SK-N-MC (cell line): Measurements from ENCODE around the gene TMSB4Y.

Experiments used
- DNase-seq: peaks from one replicate; pipeline ENCODE4 v3.0.0-alpha.2; 2011; ENCODE audit warnings: low read depth, low spot score
- H3K27ac ChIP-seq: fragments of 200-600 bp; sonication (generic); 2 replicates; pipeline ENCODE4 v1.5.1; 2016; ENCODE audit warnings: mixed run types
- H3K36me3 ChIP-seq: fragments of 200-600 bp; sonication (generic); 2 replicates; pipeline ENCODE4 v1.6.1; 2017; ENCODE audit warnings: antibody characterized with exemption, low read length, mixed read lengths; ENCODE audit not compliant: insufficient read depth
- H3K4me3 ChIP-seq: fragments of 200-600 bp; sonication (generic); 2 replicates; pipeline ENCODE4 v1.5.1; 2016
- H3K9ac ChIP-seq: fragments of 200-600 bp; sonication (generic); 2 replicates; pipeline ENCODE4 v1.8.0; 2017; ENCODE audit warnings: mixed run types, mixed read lengths; ENCODE audit not compliant: insufficient read length
- H3K9me3 ChIP-seq: fragments of 200-600 bp; sonication (generic); 2 replicates; pipeline ENCODE4 v1.6.1; 2017; ENCODE audit warnings: low read depth, mild to moderate bottlenecking, antibody characterized with exemption, low read length, moderate library complexity, mixed read lengths
- EZH2 ChIP-seq: fragments of 200-600 bp; sonication (generic); IDR thresholded peaks from one replicate; pipeline ENCODE4 v1.6.1; 2017; ENCODE audit warnings: antibody characterized with exemption
- FOXP2 ChIP-seq: optimal IDR thresholded peaks from 2 replicates; pipeline ENCODE3; 2011; ENCODE audit warnings: mild to moderate bottlenecking, moderate library complexity; ENCODE audit not compliant: insufficient read depth; ENCODE audit errors: extremely low read length, control extremely low read depth
- POLR2AphosphoS5 ChIP-seq: IDR thresholded peaks from 2 replicates; pipeline ENCODE4 v1.6.1; 2012; ENCODE audit warnings: mild to moderate bottlenecking, low read depth, low read length, borderline replicate concordance

Gene TMSB4Y

DNA sequence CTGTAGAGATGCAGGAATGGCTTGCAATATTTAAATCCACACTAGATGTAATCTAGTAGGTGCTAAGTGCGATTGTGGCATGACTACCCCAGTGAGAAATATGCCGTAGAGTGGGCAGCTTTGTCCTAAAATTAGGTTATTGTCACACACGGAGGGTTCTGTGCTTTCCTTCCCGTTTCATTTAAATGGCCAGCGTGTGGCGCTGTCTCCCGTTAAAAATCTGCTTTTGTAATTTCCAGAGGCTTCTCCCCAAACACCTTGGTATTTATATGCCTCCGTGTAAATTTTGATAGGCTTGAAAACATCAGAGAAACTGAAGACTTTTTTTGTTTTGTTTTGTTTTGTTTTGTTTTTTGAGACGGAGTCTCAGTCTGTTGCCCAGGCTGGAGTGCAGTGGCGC lies 34.9 kb downstream of the TMSB4Y start:
- Histone ChIP-seq H3K9ac (no peak overlapping the region), H3K27ac (no peak overlapping the region), H3K9me3 (no peaks in the 10 kb centered on the region), H3K4me3 (no peak overlapping the region), H3K36me3 (no peaks in the 10 kb centered on the region)
- TF ChIP-seq POLR2AphosphoS5 (no peak), FOXP2 (no peak)
- no peak for DNase-seq

GRCh38 chrY:13751289-13752071 lies 47.8 kb downstream of the TMSB4Y start:
- H3K4me3 ChIP-seq = no peak overlapping the region
- H3K9me3 ChIP-seq = no peaks in the 10 kb centered on the region
- no peak overlapping the region for H3K27ac ChIP-seq
- TF ChIP-seq FOXP2 (no peak), EZH2 (no peak), POLR2AphosphoS5 (no peak)
- no peak for DNase-seq
- no peaks in the 10 kb centered on the region for H3K36me3 ChIP-seq
- no peak overlapping the region for H3K9ac ChIP-seq

DNA sequence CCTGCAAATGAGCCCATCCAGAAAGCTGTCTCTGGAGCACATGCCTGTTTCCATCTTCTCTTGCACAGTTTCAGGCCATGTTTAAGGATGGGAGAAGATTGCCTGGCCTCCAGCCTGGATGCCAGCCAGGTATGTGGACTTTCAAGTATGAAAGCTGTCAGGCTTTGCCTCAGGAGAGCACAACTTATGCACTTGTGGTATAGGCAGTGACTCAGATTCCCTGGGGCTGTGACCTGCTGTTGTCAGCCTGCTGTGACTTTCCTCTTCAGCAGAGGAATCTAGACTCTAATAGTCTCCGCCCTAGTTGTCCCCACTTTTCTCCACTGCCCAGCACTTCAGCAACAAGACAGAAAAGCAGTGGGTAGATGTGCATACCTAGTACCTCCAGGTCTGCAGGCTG lies 51.0 kb downstream of the TMSB4Y start:
- H3K36me3 ChIP-seq = no peaks in the 10 kb centered on the region
- no peak overlapping the region for H3K27ac ChIP-seq
- no peaks in the 10 kb centered on the region for H3K9me3 ChIP-seq
- no peak overlapping the region for H3K4me3 ChIP-seq
- no peak for TF ChIP-seq POLR2AphosphoS5
- no peak for DNase-seq
- no peak overlapping the region for H3K9ac ChIP-seq
